ENCODE data around the gene NACA.
A peak's percentile ranks its signal among the peaks of the same experiment; 100 is the strongest.

NACA gene

GRCh38 chr12:56751712-56752598 lies 26.9 kb upstream of the NACA start, which contains the start of gene PRIM1 (continued):
- TF ChIP-seq KLF17 (tag by site-specific recombination; IDR thresholded peaks at IDR 0.05) = peak; percentile 39; the same call in 1 of the 2 replicates
- peak; percentile 52 for TF ChIP-seq ZNF629 (tag by site-specific recombination; IDR thresholded peaks at IDR 0.05)
- no peak for TF ChIP-seq GLI4 (tag by site-specific recombination; IDR thresholded peaks at IDR 0.05)
- TF ChIP-seq SP7 (tag by site-specific recombination; IDR thresholded peaks at IDR 0.05) = peak; percentile 70
- TF ChIP-seq ZNF610 (tag by site-specific recombination; IDR thresholded peaks at IDR 0.05; ENCODE audit: borderline replicate concordance) = peak; percentile 100
- TF ChIP-seq ZNF133 (tag by site-specific recombination; IDR thresholded peaks at IDR 0.05) = no peak
- TF ChIP-seq ZNF302 (tag by site-specific recombination; IDR thresholded peaks at IDR 0.05; ENCODE audit: low read depth) = no peak
- no peak for TF ChIP-seq SALL2 (tag by site-specific recombination; IDR thresholded peaks at IDR 0.05; ENCODE audit: borderline replicate concordance)
- TF ChIP-seq ZNF585B (tag by site-specific recombination; IDR thresholded peaks at IDR 0.05) = no peak
- TF ChIP-seq ZBTB11 (tag by site-specific recombination; conservative IDR thresholded peaks at IDR 0.05; ENCODE audit: low read depth) = 0 out of 2 replicates have a peak, but pooled peaks have one; percentile 39
- no peak for TF ChIP-seq AEBP2 (tag by site-specific recombination; IDR thresholded peaks at IDR 0.05; ENCODE audit: borderline replicate concordance)
- 0 out of 2 replicates have a peak, but pooled peaks have one; percentile 61 for TF ChIP-seq ZNF394 (tag by site-specific recombination; IDR thresholded peaks at IDR 0.05; ENCODE audit: borderline replicate concordance)
- TF ChIP-seq ZNF239 (tag by site-specific recombination; IDR thresholded peaks at IDR 0.05) = no peak
- no peak for TF ChIP-seq ZNF677 (tag by site-specific recombination; IDR thresholded peaks at IDR 0.05)
- no peak for TF ChIP-seq ZNF548 (tag by site-specific recombination; IDR thresholded peaks at IDR 0.05)
- TF ChIP-seq ZSCAN4 (tag by site-specific recombination; IDR thresholded peaks at IDR 0.05) = no peak
- TF ChIP-seq ZNF571 (tag by site-specific recombination; IDR thresholded peaks at IDR 0.05) = no peak
- TF ChIP-seq OVOL3 (tag by site-specific recombination; IDR thresholded peaks at IDR 0.05) = no peak
- TF ChIP-seq ZBTB17 (tag by site-specific recombination; IDR thresholded peaks at IDR 0.05) = peak; percentile 89
- TF ChIP-seq ZNF223 (tag by site-specific recombination; IDR thresholded peaks at IDR 0.05) = no peak
- no peak for TF ChIP-seq ZNF311 (tag by site-specific recombination; IDR thresholded peaks at IDR 0.05; ENCODE audit: borderline replicate concordance)
- TF ChIP-seq KLF7 (tag by site-specific recombination; IDR thresholded peaks at IDR 0.05; ENCODE audit: borderline replicate concordance) = no peak
- TF ChIP-seq FEZF1 (tag by site-specific recombination; IDR thresholded peaks at IDR 0.05) = no peak
- TF ChIP-seq TSHZ1 (tag by site-specific recombination; IDR thresholded peaks at IDR 0.05; ENCODE audit: borderline replicate concordance) = no peak
- TF ChIP-seq MZF1 (tag by site-specific recombination; IDR thresholded peaks at IDR 0.05; ENCODE audit: borderline replicate concordance) = no peak
- no peak for TF ChIP-seq ZNF26 (tag by site-specific recombination; IDR thresholded peaks at IDR 0.05)
- TF ChIP-seq SP2 (tag by site-specific recombination; IDR thresholded peaks at IDR 0.05) = no peak; the same call in none of the 2 replicates

Measured in HEK293 (cell line).